DOHH2 (cell line): ENCODE data around the gene STARD9.

Experiments
- EZH2phosphoT487 ChIP-seq: fragments of 200-600 bp; sonication (generic); IDR thresholded peaks from 2 replicates; pipeline ENCODE4 v1.6.1; 2017; ENCODE audit warnings: borderline replicate concordance, mild to moderate bottlenecking, antibody characterized with exemption, low read length, moderate library complexity, mixed read lengths
- TF ChIP-seq, protein P1 (sequence below): fragments of 200-600 bp; sonication (generic); IDR thresholded peaks from one replicate; pipeline ENCODE4 v1.5.1; 2014; ENCODE audit warnings: antibody characterized with exemption, mild to moderate bottlenecking, low read depth, low read length; ENCODE audit not compliant: poor library complexity, severe bottlenecking

DNA sequence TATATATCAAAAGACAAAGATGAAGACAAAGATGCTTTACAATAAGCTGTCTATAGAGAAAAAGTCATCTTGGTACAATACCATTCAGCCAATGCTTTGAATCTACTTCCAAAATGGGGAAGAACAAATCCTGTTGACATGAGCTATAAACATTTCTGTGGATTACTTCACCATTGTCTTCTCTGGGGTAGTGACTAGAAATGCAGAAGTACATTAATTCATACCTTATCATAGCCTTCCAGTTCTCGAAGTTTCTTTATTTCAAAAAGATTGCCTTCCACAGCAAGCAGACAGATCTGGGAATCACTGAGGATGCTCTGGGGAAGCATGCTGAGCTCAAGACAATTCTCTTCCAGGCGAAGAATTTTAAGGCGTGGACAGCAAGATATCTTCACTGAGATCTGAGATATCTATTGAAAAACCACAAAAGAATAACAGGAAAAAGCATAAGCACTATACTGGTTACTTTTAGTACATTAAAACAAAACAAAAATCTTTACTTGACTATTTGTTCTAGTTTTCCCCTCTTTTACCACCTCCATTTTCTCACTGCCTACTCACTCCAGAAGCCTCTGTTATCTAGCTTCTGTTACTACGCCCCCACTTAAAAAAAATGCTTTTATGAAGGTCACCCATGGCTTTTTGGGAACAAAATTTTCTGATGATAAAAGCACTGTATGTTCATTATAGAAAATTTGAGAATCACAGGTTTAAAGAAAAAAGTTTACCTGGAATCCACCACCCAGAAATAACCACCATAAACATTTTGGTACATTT is 30.4 kb upstream of the STARD9 start:
- TF ChIP-seq, protein P1, sequence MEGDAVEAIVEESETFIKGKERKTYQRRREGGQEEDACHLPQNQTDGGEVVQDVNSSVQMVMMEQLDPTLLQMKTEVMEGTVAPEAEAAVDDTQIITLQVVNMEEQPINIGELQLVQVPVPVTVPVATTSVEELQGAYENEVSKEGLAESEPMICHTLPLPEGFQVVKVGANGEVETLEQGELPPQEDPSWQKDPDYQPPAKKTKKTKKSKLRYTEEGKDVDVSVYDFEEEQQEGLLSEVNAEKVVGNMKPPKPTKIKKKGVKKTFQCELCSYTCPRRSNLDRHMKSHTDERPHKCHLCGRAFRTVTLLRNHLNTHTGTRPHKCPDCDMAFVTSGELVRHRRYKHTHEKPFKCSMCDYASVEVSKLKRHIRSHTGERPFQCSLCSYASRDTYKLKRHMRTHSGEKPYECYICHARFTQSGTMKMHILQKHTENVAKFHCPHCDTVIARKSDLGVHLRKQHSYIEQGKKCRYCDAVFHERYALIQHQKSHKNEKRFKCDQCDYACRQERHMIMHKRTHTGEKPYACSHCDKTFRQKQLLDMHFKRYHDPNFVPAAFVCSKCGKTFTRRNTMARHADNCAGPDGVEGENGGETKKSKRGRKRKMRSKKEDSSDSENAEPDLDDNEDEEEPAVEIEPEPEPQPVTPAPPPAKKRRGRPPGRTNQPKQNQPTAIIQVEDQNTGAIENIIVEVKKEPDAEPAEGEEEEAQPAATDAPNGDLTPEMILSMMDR = no peak
- no peak for TF ChIP-seq EZH2phosphoT487
